Measurements from ENCODE around the gene TBC1D22A. TPM values are rescaled to one million over a fixed set of nuclear protein-coding genes. Genes with fewer than 3 reads are reported as not detected.

Gene TBC1D22A
- total RNA-seq, 2 experiments from 2014 or later = 22.3 to 43.9 TPM

GRCh38 chr22:46748206-46748907 is 14.1 kb upstream of the TBC1D22A start:
- no peaks in the 10 kb centered on the region for H3K9me2 ChIP-seq (ENCODE audit: insufficient read depth, low read length)
- no peak for DNase-seq (ENCODE audit: low spot score)
- H3K9me3 ChIP-seq (ENCODE audit: low read length) = no peaks in the 10 kb centered on the region
- ChIA-PET POLR2A (interaction anchor here (1.2 kb wide), 1 partner anchor 14 kb away, joined by 4 read pairs; the partner anchor contains the start of gene TBC1D22A), CTCF (ENCODE audit: unreplicated experiment) (no interaction called here)
- no peaks in the 10 kb centered on the region for H3K36me3 ChIP-seq (ENCODE audit: insufficient read depth, low read length)
- no peak overlapping the region for H3K27ac ChIP-seq (ENCODE audit: low read depth, low read length, poor library complexity, severe bottlenecking)
- no peak overlapping the region for H3K4me2 ChIP-seq (ENCODE audit: low read length)
- intact Hi-C loops (cut with micrococcal nuclease; ENCODE audit: unreplicated experiment) = no loop called here
- no TSS peak for BruUV-seq (replicated peaks)
- H3K79me2 ChIP-seq (ENCODE audit: insufficient read depth, low read depth, low read length) = no peaks in the 10 kb centered on the region
- H3K4me1 ChIP-seq (ENCODE audit: insufficient read depth, low read length, poor library complexity, severe bottlenecking) = no peaks in the 10 kb centered on the region
- no peaks in the 10 kb centered on the region for H4K20me1 ChIP-seq (ENCODE audit: insufficient read depth, low read length)
- TF ChIP-seq EZH2phosphoT487 (IDR thresholded peaks at IDR 0.05; ENCODE audit: borderline replicate concordance, low read depth, low read length) (no peak), CTCF (conservative IDR thresholded peaks at IDR 0.05; ENCODE audit: low read length) (no peak)
- H2AFZ ChIP-seq (ENCODE audit: low read length) = no peak overlapping the region
- H3K4me3 ChIP-seq (ENCODE audit: low read depth, low read length, poor library complexity, severe bottlenecking) = no peak overlapping the region

GRCh38 chr22:46748908-46749675 is 13.4 kb upstream of the TBC1D22A start:
- H2AFZ ChIP-seq (ENCODE audit: low read length) = no peak overlapping the region
- TF ChIP-seq EZH2phosphoT487 (IDR thresholded peaks at IDR 0.05; ENCODE audit: borderline replicate concordance, low read depth, low read length) (no peak), CTCF (conservative IDR thresholded peaks at IDR 0.05; ENCODE audit: low read length) (no peak)

More at GRCh38 chr22:46748908-46749675, 13.4 kb upstream of the TBC1D22A start:
- Histone ChIP-seq H3K4me2 (ENCODE audit: low read length) (no peak overlapping the region), H3K4me3 (ENCODE audit: low read depth, low read length, poor library complexity, severe bottlenecking) (no peak overlapping the region), H3K4me1 (ENCODE audit: insufficient read depth, low read length, poor library complexity, severe bottlenecking) (no peaks in the 10 kb centered on the region), H3K79me2 (ENCODE audit: insufficient read depth, low read depth, low read length) (no peaks in the 10 kb centered on the region), H3K36me3 (ENCODE audit: insufficient read depth, low read length) (no peaks in the 10 kb centered on the region), H3K27ac (ENCODE audit: low read depth, low read length, poor library complexity, severe bottlenecking) (no peak overlapping the region), H3K9me3 (ENCODE audit: low read length) (no peaks in the 10 kb centered on the region), H3K9me2 (ENCODE audit: insufficient read depth, low read length) (no peaks in the 10 kb centered on the region), H4K20me1 (ENCODE audit: insufficient read depth, low read length) (no peaks in the 10 kb centered on the region)
- POLR2A ChIA-PET = interaction anchor here (1.2 kb wide), 1 partner anchor 13 kb away, joined by 4 read pairs; the partner anchor contains the start of gene TBC1D22A
- intact Hi-C loops (cut with micrococcal nuclease; ENCODE audit: unreplicated experiment) = no loop called here
- DNase-seq (ENCODE audit: low spot score) = no peak
- CTCF ChIA-PET (ENCODE audit: unreplicated experiment) = no interaction called here
- BruUV-seq (replicated peaks) = no TSS peak

Measured in OCI-LY7 (cell line).